ENCODE data around the gene BRDT. TPM values are rescaled to one million over a fixed set of nuclear protein-coding genes. Genes with fewer than 3 reads are reported as not detected.

BRDT gene
- total and polyA plus RNA-seq, 2 of the 13 experiments (the other 11 are each of a cell fraction or from before 2014, with no cell fraction given) = not detected

- DNase-seq (ENCODE audit: low spot score) = no peak
- peaks cover 0 to 3% of the 10 kb centered on the region in 2 experiments; a peak in 2 of 5 replicates for H3K27me3 ChIP-seq (ENCODE audit: control insufficient read depth in 1 of 2, insufficient read depth in 2 of 2, low read length in 2 of 2)
- CTCF ChIA-PET (ENCODE audit: low intra/inter-chr PET ratio, low total read pairs) = no interaction called here
- no peaks in the 10 kb centered on the region for H3K79me2 ChIP-seq (ENCODE audit: insufficient read depth, low read length)
- no peak for FAIRE-seq
- in situ Hi-C loops (cut with HindIII; ENCODE audit: extremely low pct_ligation_motif_present, low pct_unique_long_range_greater_than_20kb) (no loop called here), intact Hi-C loops (cut with micrococcal nuclease; ENCODE audit: unreplicated experiment) (no loop called here)
- POLR2A ChIA-PET = no interaction called here
- H2AFZ ChIP-seq (ENCODE audit: low read length) = no peak overlapping the region
- 34% methylated on average over 3 of the region's 3 CpGs for WGBS (ENCODE audit: low lambda C conversion rate)
- TF ChIP-seq ZNF230 (CRISPR knock-in tag; IDR thresholded peaks at IDR 0.05) (no peak), NR2F2 (IDR thresholded peaks at IDR 0.05; ENCODE audit: borderline replicate concordance, low read depth) (no peak), RARG (CRISPR knock-in tag; IDR thresholded peaks at IDR 0.05; ENCODE audit: low read depth) (no peak), BRCA1 (CRISPR knock-in tag; IDR thresholded peaks at IDR 0.05) (no peak), SOX6 (IDR thresholded peaks at IDR 0.05) (no peak), SOX6 (CRISPR knock-in tag; IDR thresholded peaks at IDR 0.05) (no peak), KDM2A (CRISPR knock-in tag; IDR thresholded peaks at IDR 0.05; ENCODE audit: borderline replicate concordance, low read depth) (no peak)
- no peaks in the 10 kb centered on the region for H4K20me1 ChIP-seq (ENCODE audit: insufficient read depth, low read length)
- H3K4me2 ChIP-seq (ENCODE audit: low read depth, low read length) = no peak overlapping the region
- no peak overlapping the region for H3K9ac ChIP-seq (ENCODE audit: insufficient read depth, low read depth, low read length)
- BruUV-seq (replicated peaks) = no TSS peak
- no peaks in the 10 kb centered on the region for H3K4me1 ChIP-seq (ENCODE audit: insufficient read depth, low read length)
- ATAC-seq = no peak
- no peaks in the 10 kb centered on the region for H3K9me3 ChIP-seq (ENCODE audit: low read length)
- no peak overlapping the region for H3K4me3 ChIP-seq (replicated peaks in 1 of 3; ENCODE audit: insufficient read depth in 1 of 3, low read depth in 2 of 3, low read length in 3 of 3)
- H3K36me3 ChIP-seq (replicated peaks in 1 of 2; ENCODE audit: control insufficient read depth in 1 of 2, insufficient read depth in 2 of 2, low read length in 2 of 2) = no peaks in the 10 kb centered on the region
- H3K27ac ChIP-seq (ENCODE audit: extremely low read length, insufficient read depth, low read length) = no peak overlapping the region
These were observed 31.5 kb downstream of the BRDT start for GRCh38 chr1:91980663-91981062.

- FAIRE-seq (no peak), DNase-seq (ENCODE audit: low spot score) (no peak), ATAC-seq (no peak)
- BruUV-seq (replicated peaks) = no TSS peak
- no peaks in the 10 kb centered on the region for H3K36me3 ChIP-seq (replicated peaks in 1 of 2; ENCODE audit: control insufficient read depth in 1 of 2, insufficient read depth in 2 of 2, low read length in 2 of 2)
- CTCF ChIA-PET (ENCODE audit: low intra/inter-chr PET ratio, low total read pairs) = no interaction called here
- H3K9me3 ChIP-seq (ENCODE audit: low read length) = no peaks in the 10 kb centered on the region
- no peak overlapping the region for H3K9ac ChIP-seq (ENCODE audit: insufficient read depth, low read depth, low read length)
- H2AFZ ChIP-seq (ENCODE audit: low read length) = no peak overlapping the region
- H3K4me1 ChIP-seq (ENCODE audit: insufficient read depth, low read length) = no peaks in the 10 kb centered on the region
- intact Hi-C loops (cut with micrococcal nuclease; ENCODE audit: unreplicated experiment) = no loop called here
- no peak overlapping the region for H3K4me3 ChIP-seq (replicated peaks in 1 of 3; ENCODE audit: insufficient read depth in 1 of 3, low read depth in 2 of 3, low read length in 3 of 3)
- H3K27me3 ChIP-seq (ENCODE audit: control insufficient read depth in 1 of 2, insufficient read depth in 2 of 2, low read length in 2 of 2) = peaks cover 0 to 1% of the 10 kb centered on the region in 2 experiments; a peak in 2 of 5 replicates
- no peaks in the 10 kb centered on the region for H3K79me2 ChIP-seq (ENCODE audit: insufficient read depth, low read length)
- in situ Hi-C loops (cut with HindIII; ENCODE audit: extremely low pct_ligation_motif_present, low pct_unique_long_range_greater_than_20kb) = no loop called here
- 0% methylated on average over 1 of the region's 1 CpG for WGBS (ENCODE audit: low lambda C conversion rate)
- POLR2A ChIA-PET = no interaction called here
- no peaks in the 10 kb centered on the region for H4K20me1 ChIP-seq (ENCODE audit: insufficient read depth, low read length)
- H3K4me2 ChIP-seq (ENCODE audit: low read depth, low read length) = no peak overlapping the region
- H3K27ac ChIP-seq (ENCODE audit: extremely low read length, insufficient read depth, low read length) = no peak overlapping the region
- no peak for TF ChIP-seq ZBTB25 (CRISPR knock-in tag; IDR thresholded peaks at IDR 0.05)
- TF ChIP-seq DPF2 (CRISPR knock-in tag; IDR thresholded peaks at IDR 0.05; ENCODE audit: borderline replicate concordance, low read depth) = no peak
- TF ChIP-seq RARG (CRISPR knock-in tag; IDR thresholded peaks at IDR 0.05; ENCODE audit: low read depth) = no peak
- no peak for TF ChIP-seq WIZ (CRISPR knock-in tag; IDR thresholded peaks at IDR 0.05)
- no peak for TF ChIP-seq NFE2 (CRISPR knock-in tag; IDR thresholded peaks at IDR 0.05)
- no peak for TF ChIP-seq NONO (IDR thresholded peaks at IDR 0.05)
- no peak for TF ChIP-seq NONO (CRISPR knock-in tag; conservative IDR thresholded peaks at IDR 0.05)
- TF ChIP-seq ZNF234 (CRISPR knock-in tag; conservative IDR thresholded peaks at IDR 0.05) = no peak
- TF ChIP-seq ZNF550 (CRISPR knock-in tag; IDR thresholded peaks at IDR 0.05; ENCODE audit: borderline replicate concordance) = no peak
- TF ChIP-seq ZNF512 (CRISPR knock-in tag; IDR thresholded peaks at IDR 0.05) = no peak
- no peak for TF ChIP-seq HOXA9 (CRISPR knock-in tag; IDR thresholded peaks at IDR 0.05; ENCODE audit: borderline replicate concordance)
- TF ChIP-seq PITX1 (CRISPR knock-in tag; IDR thresholded peaks at IDR 0.05) = no peak
- TF ChIP-seq TMF1 (CRISPR knock-in tag; IDR thresholded peaks at IDR 0.05; ENCODE audit: low read depth) = no peak
These were observed 32.9 kb downstream of the BRDT start for GRCh38 chr1:91981996-91982609.

Measured in HepG2 (cell line).